Measurements from ENCODE around the gene DNAAF3. TPM values are rescaled to one million over a fixed set of nuclear protein-coding genes. Genes with fewer than 3 reads are reported as not detected.

Gene DNAAF3
- total RNA-seq, 1 donor from 2014 or later: 2.4 TPM

GRCh38 chr19:55113570-55114039 is 52.8 kb downstream of the DNAAF3 start:
- peaks cover 17% of the 10 kb centered on the region for H3K27me3 Mint-ChIP-seq (ENCODE audit: unreplicated experiment)
- H3K27ac Mint-ChIP-seq (ENCODE audit: unreplicated experiment): no peak overlapping the region
- peaks cover 13% of the 10 kb centered on the region for H3K4me1 Mint-ChIP-seq (ENCODE audit: low read depth, unreplicated experiment)
- no peak overlapping the region for H3K4me3 Mint-ChIP-seq (ENCODE audit: unreplicated experiment)
- peak; percentile 83 for DNase-seq
- H3K9me3 Mint-ChIP-seq (ENCODE audit: unreplicated experiment): peaks cover 7% of the 10 kb centered on the region
- TF ChIP-seq CTCF (IDR thresholded peaks at IDR 0.05; ENCODE audit: partially characterized antibody, unreplicated experiment): no peak
- peaks cover 11% of the 10 kb centered on the region for H3K36me3 Mint-ChIP-seq (ENCODE audit: unreplicated experiment)

- peaks cover 13% of the 10 kb centered on the region for H3K4me1 Mint-ChIP-seq (ENCODE audit: low read depth, unreplicated experiment)
- peaks cover 19% of the 10 kb centered on the region for H3K27me3 Mint-ChIP-seq (ENCODE audit: unreplicated experiment)
- no peak overlapping the region for H3K4me3 Mint-ChIP-seq (ENCODE audit: unreplicated experiment)
- DNase-seq: no peak
- TF ChIP-seq CTCF (IDR thresholded peaks at IDR 0.05; ENCODE audit: partially characterized antibody, unreplicated experiment): no peak
- H3K27ac Mint-ChIP-seq (ENCODE audit: unreplicated experiment): no peak overlapping the region
- peaks cover 11% of the 10 kb centered on the region for H3K36me3 Mint-ChIP-seq (ENCODE audit: unreplicated experiment)
- peaks cover 7% of the 10 kb centered on the region for H3K9me3 Mint-ChIP-seq (ENCODE audit: unreplicated experiment)
These were observed 53.4 kb downstream of the DNAAF3 start for GRCh38 chr19:55112777-55113569.

- Mint-ChIP-seq H3K4me1 (ENCODE audit: low read depth, unreplicated experiment) (peaks cover 13% of the 10 kb centered on the region), H3K27ac (ENCODE audit: unreplicated experiment) (no peak overlapping the region), H3K36me3 (ENCODE audit: unreplicated experiment) (peaks cover 11% of the 10 kb centered on the region), H3K4me3 (ENCODE audit: unreplicated experiment) (no peak overlapping the region), H3K9me3 (ENCODE audit: unreplicated experiment) (peaks cover 7% of the 10 kb centered on the region), H3K27me3 (ENCODE audit: unreplicated experiment) (peaks cover 16% of the 10 kb centered on the region)
- no peak for DNase-seq
- no peak for TF ChIP-seq CTCF (IDR thresholded peaks at IDR 0.05; ENCODE audit: partially characterized antibody, unreplicated experiment)
These were observed 54.1 kb downstream of the DNAAF3 start for GRCh38 chr19:55112246-55112776.

- H3K4me1 Mint-ChIP-seq (ENCODE audit: low read depth, unreplicated experiment): peaks cover 13% of the 10 kb centered on the region
- peaks cover 10% of the 10 kb centered on the region for H3K27me3 Mint-ChIP-seq (ENCODE audit: unreplicated experiment)
- no peak overlapping the region for H3K4me3 Mint-ChIP-seq (ENCODE audit: unreplicated experiment)
- no peak overlapping the region for H3K27ac Mint-ChIP-seq (ENCODE audit: unreplicated experiment)
- H3K9me3 Mint-ChIP-seq (ENCODE audit: unreplicated experiment): peaks cover 7% of the 10 kb centered on the region
- no peak for TF ChIP-seq CTCF (IDR thresholded peaks at IDR 0.05; ENCODE audit: partially characterized antibody, unreplicated experiment)
- peaks cover 11% of the 10 kb centered on the region for H3K36me3 Mint-ChIP-seq (ENCODE audit: unreplicated experiment)
- no peak for DNase-seq
These were observed 55.1 kb downstream of the DNAAF3 start for GRCh38 chr19:55111238-55111831.

Measured in glutamatergic neuron (in vitro differentiated cells).